WTC11 (cell line): ENCODE data around the gene RFX8. TPM values are rescaled to one million over a fixed set of nuclear protein-coding genes. Genes with fewer than 3 reads are reported as not detected.

Source experiments
- ATAC-seq: fragments of 200-7000 bp; cut with Tn5 transposase; 2 replicates; pipeline ENCODE4 v1.10.0; 2021; ENCODE audit warnings: mild to moderate bottlenecking, moderate library complexity
- CTCF ChIA-PET: fragments of 300-600 bp; sonication (Branson Sonifier 250); formaldehyde crosslinking; loops from one replicate; lab custom pipeline; 2021; ENCODE audit warnings: antibody characterized with exemption; lab: Charles Lee
- POLR2A ChIA-PET: fragments of 350-600 bp; sonication (Branson Sonifier 250); formaldehyde crosslinking; loops from one replicate; lab custom pipeline; 2021; ENCODE audit warnings: antibody characterized with exemption; lab: Charles Lee
- DNase-seq: peaks from one replicate; pipeline ENCODE4 v3.0.0; 2021; ENCODE audit warnings: low spot score
- H3K27ac Mint-ChIP-seq: 2 replicates; pipeline ENCODE4 v1.8.0; 2021; ENCODE audit warnings: mixed read lengths
- H3K27me3 Mint-ChIP-seq: 2 replicates; pipeline ENCODE4 v1.8.0; 2021; ENCODE audit warnings: low read depth, mild to moderate bottlenecking, moderate library complexity, mixed read lengths
- H3K36me3 Mint-ChIP-seq: 2 replicates; pipeline ENCODE4 v1.8.0; 2021; ENCODE audit warnings: mixed read lengths
- H3K4me1 Mint-ChIP-seq: 2 replicates; pipeline ENCODE4 v1.8.0; 2022; ENCODE audit warnings: mixed read lengths
- H3K4me3 Mint-ChIP-seq: 2 replicates; pipeline ENCODE4 v1.8.0; 2021; ENCODE audit warnings: mild to moderate bottlenecking, moderate library complexity, mixed read lengths
- H3K9me3 Mint-ChIP-seq: 2 replicates; pipeline ENCODE4 v1.8.0; 2021; ENCODE audit warnings: mixed read lengths
- ATF2 ChIP-seq: sonication (generic); formaldehyde crosslinking; IDR thresholded peaks from 2 replicates; pipeline ENCODE4 v1.8.1; 2022; ENCODE audit warnings: low read depth, missing genetic modification reagents, borderline replicate concordance
- CREM ChIP-seq: sonication (generic); formaldehyde crosslinking; IDR thresholded peaks from 2 replicates; pipeline ENCODE4 v1.8.1; 2022; ENCODE audit warnings: mild to moderate bottlenecking, missing genetic modification reagents, moderate library complexity
- E2F1 ChIP-seq: sonication (generic); formaldehyde crosslinking; IDR thresholded peaks from 2 replicates; pipeline ENCODE4 v1.8.0; 2022; ENCODE audit warnings: mild to moderate bottlenecking, missing genetic modification reagents
- JAZF1 ChIP-seq: fragments of 250-450 bp; sonication (Bioruptor Pico); IDR thresholded peaks from 2 replicates; pipeline ENCODE4 v1.9.0; 2021; ENCODE audit warnings: moderate library complexity, mild to moderate bottlenecking, inconsistent platforms
- NFATC4 ChIP-seq: fragments of 250-450 bp; sonication (Bioruptor Pico); IDR thresholded peaks from 2 replicates; pipeline ENCODE4 v1.9.0; 2021; ENCODE audit warnings: mild to moderate bottlenecking
- NR1H2 ChIP-seq: sonication (generic); formaldehyde crosslinking; IDR thresholded peaks from 2 replicates; pipeline ENCODE4 v1.9.0; 2021; ENCODE audit warnings: mild to moderate bottlenecking, moderate library complexity, missing genetic modification reagents
- RELA ChIP-seq: sonication (generic); formaldehyde crosslinking; IDR thresholded peaks from 2 replicates; pipeline ENCODE4 v1.8.1; 2022; ENCODE audit warnings: missing genetic modification reagents, mild to moderate bottlenecking, borderline replicate concordance
- SP1 ChIP-seq: sonication (generic); formaldehyde crosslinking; conservative IDR thresholded peaks from 2 replicates; pipeline ENCODE4 v1.8.1; 2022; ENCODE audit warnings: missing genetic modification reagents
- TP53 ChIP-seq: sonication (generic); formaldehyde crosslinking; IDR thresholded peaks from 2 replicates; pipeline ENCODE4 v1.8.1; 2023; ENCODE audit warnings: mild to moderate bottlenecking, missing genetic modification reagents
- ZNF396 ChIP-seq: fragments of 250-450 bp; sonication (Bioruptor Pico); IDR thresholded peaks from 2 replicates; pipeline ENCODE4 v1.8.0; 2021; ENCODE audit warnings: mild to moderate bottlenecking, moderate library complexity, borderline replicate concordance
- ZNF532 ChIP-seq: fragments of 250-450 bp; sonication (Bioruptor Pico); IDR thresholded peaks from 2 replicates; pipeline ENCODE4 v1.9.0; 2021; ENCODE audit warnings: mild to moderate bottlenecking, borderline replicate concordance
- total RNA-seq: library from RNA; stranded (reverse); gene quantifications from 3 replicates; pipeline ENCODE4 v1.2.3, GENCODE V29; 2021
- TF ChIP-seq, protein P1 (sequence below): sonication (generic); formaldehyde crosslinking; IDR thresholded peaks from 2 replicates; pipeline ENCODE4 v1.8.0; 2022; ENCODE audit warnings: mild to moderate bottlenecking, missing genetic modification reagents
- TF ChIP-seq, protein P2 (sequence below): sonication (generic); formaldehyde crosslinking; IDR thresholded peaks from 2 replicates; pipeline ENCODE4 v1.8.1; 2023; ENCODE audit warnings: mild to moderate bottlenecking, moderate library complexity, missing genetic modification reagents
- TF ChIP-seq, protein P3 (sequence below): sonication (generic); formaldehyde crosslinking; IDR thresholded peaks from 2 replicates; pipeline ENCODE4 v1.8.0; 2023; ENCODE audit warnings: missing genetic modification reagents

Gene RFX8
- total RNA-seq, 1 experiment from 2014 or later = 0.28 TPM

- no peak for TF ChIP-seq E2F1 (CRISPR knock-in tag)
- TF ChIP-seq NFATC4 (CRISPR knock-in tag) = no peak
- TF ChIP-seq TP53 = no peak
- TF ChIP-seq ZNF532 (CRISPR knock-in tag) = no peak
- TF ChIP-seq, protein P1, sequence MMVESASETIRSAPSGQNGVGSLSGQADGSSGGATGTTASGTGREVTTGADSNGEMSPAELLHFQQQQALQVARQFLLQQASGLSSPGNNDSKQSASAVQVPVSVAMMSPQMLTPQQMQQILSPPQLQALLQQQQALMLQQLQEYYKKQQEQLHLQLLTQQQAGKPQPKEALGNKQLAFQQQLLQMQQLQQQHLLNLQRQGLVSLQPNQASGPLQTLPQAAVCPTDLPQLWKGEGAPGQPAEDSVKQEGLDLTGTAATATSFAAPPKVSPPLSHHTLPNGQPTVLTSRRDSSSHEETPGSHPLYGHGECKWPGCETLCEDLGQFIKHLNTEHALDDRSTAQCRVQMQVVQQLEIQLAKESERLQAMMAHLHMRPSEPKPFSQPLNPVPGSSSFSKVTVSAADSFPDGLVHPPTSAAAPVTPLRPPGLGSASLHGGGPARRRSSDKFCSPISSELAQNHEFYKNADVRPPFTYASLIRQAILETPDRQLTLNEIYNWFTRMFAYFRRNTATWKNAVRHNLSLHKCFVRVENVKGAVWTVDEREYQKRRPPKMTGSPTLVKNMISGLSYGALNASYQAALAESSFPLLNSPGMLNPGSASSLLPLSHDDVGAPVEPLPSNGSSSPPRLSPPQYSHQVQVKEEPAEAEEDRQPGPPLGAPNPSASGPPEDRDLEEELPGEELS (CRISPR knock-in tag) = no peak
Observed at GRCh38 chr2:101463911-101464641, 10.8 kb downstream of the RFX8 start (continued).

DNA sequence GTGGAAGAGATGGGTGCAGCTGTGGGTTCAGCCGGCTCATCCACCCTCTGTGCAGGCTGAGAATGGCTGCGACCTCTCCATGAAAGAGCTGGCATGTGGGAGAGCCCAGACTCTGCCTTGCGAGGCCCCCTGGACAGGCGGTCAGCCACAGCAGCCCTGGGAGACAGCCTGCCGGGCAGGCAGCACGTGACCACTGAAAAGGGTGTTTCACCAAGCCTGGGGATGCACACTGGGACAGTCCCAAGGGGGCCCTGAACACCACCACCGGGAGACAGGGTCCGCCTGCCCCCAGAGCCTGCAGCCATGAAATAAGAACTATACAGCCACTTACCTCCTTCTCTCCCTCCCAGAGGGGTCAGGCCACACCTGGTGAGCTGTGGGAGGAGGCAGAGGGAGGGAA, 11.5 kb downstream of the RFX8 start:
- ChIA-PET POLR2A (no interaction called here), CTCF (interaction anchor here (1.0 to 1.8 kb wide), 2 partner anchors 44 to 121 kb away, joined by 3 to 4 read pairs; no protein-coding TSS in a partner anchor)
- TF ChIP-seq CREM (CRISPR knock-in tag) (no peak), ZNF396 (CRISPR knock-in tag) (no peak), RELA (CRISPR knock-in tag) (no peak), NR1H2 (CRISPR knock-in tag) (no peak), SP1 (CRISPR knock-in tag) (no peak), ZNF532 (CRISPR knock-in tag) (no peak), NFATC4 (CRISPR knock-in tag) (no peak), ATF2 (CRISPR knock-in tag) (no peak), JAZF1 (no peak)
- TF ChIP-seq, protein P2, sequence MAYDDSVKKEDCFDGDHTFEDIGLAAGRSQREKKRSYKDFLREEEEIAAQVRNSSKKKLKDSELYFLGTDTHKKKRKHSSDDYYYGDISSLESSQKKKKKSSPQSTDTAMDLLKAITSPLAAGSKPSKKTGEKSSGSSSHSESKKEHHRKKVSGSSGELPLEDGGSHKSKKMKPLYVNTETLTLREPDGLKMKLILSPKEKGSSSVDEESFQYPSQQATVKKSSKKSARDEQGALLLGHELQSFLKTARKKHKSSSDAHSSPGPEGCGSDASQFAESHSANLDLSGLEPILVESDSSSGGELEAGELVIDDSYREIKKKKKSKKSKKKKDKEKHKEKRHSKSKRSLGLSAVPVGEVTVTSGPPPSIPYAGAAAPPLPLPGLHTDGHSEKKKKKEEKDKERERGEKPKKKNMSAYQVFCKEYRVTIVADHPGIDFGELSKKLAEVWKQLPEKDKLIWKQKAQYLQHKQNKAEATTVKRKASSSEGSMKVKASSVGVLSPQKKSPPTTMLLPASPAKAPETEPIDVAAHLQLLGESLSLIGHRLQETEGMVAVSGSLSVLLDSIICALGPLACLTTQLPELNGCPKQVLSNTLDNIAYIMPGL (CRISPR knock-in tag) = no peak
- TF ChIP-seq, protein P3, sequence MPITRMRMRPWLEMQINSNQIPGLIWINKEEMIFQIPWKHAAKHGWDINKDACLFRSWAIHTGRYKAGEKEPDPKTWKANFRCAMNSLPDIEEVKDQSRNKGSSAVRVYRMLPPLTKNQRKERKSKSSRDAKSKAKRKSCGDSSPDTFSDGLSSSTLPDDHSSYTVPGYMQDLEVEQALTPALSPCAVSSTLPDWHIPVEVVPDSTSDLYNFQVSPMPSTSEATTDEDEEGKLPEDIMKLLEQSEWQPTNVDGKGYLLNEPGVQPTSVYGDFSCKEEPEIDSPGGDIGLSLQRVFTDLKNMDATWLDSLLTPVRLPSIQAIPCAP (CRISPR knock-in tag) = no peak
- 0 out of 2 replicates have a peak, but pooled peaks cover 3% of the 10 kb centered on the region for H3K9me3 Mint-ChIP-seq
- ATAC-seq (no peak), DNase-seq (no peak)
- no peak overlapping the region for H3K4me3 Mint-ChIP-seq
- H3K36me3 Mint-ChIP-seq = no peaks in the 10 kb centered on the region
- peaks cover 5% of the 10 kb centered on the region for H3K27me3 Mint-ChIP-seq
- H3K27ac Mint-ChIP-seq = no peak overlapping the region; the same call in 1 of the 2 replicates
- H3K4me1 Mint-ChIP-seq = peaks cover 32% of the 10 kb centered on the region
